HG02970 (cell line): ENCODE measurements around the gene NPRL2.

ENCODE experiments used
- ATAC-seq: cut with Tn5 transposase; IDR thresholded peaks from one replicate; pipeline ENCODE4 v1.9.1; 2021; ENCODE audit warnings: mild to moderate bottlenecking, moderate library complexity, moderate number of reproducible peaks; ENCODE audit not compliant: unreplicated experiment, low FRiP score

The NPRL2 gene

GRCh38 chr3:50350527-50351322 lies at the start of gene NPRL2, which contains the start of gene CYB561D2:
Gene NPRL2, minus strand, starts transcription at chr3:50350775. Its CDS starts 123 bp downstream, at chr3:50350652.
Gene CYB561D2, plus strand, starts transcription at chr3:50350862. Its CDS starts 572 bp downstream, at chr3:50351434.
- peak; percentile 79 for ATAC-seq

DNA sequence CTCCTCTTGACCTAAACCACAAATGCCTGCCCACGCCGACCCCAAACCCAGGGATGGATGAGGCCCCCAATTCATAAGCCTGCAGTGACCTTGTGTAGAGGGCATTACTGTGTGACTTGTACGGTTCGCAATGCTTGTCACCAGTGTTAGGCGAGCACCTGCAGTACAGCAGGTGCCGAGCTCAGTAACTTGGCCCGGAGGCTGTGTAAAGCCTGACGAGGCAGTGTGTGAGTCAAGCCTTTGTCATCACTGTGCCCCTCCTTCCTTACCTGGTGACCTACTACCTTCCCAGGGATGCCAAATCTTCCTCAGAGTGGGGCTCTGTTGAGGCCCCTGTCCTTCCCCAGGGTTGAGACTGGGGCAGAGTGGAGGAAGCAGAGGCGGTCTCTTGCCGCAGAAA lies 45.9 kb upstream of the NPRL2 start:
- ATAC-seq, result no peak

DNA sequence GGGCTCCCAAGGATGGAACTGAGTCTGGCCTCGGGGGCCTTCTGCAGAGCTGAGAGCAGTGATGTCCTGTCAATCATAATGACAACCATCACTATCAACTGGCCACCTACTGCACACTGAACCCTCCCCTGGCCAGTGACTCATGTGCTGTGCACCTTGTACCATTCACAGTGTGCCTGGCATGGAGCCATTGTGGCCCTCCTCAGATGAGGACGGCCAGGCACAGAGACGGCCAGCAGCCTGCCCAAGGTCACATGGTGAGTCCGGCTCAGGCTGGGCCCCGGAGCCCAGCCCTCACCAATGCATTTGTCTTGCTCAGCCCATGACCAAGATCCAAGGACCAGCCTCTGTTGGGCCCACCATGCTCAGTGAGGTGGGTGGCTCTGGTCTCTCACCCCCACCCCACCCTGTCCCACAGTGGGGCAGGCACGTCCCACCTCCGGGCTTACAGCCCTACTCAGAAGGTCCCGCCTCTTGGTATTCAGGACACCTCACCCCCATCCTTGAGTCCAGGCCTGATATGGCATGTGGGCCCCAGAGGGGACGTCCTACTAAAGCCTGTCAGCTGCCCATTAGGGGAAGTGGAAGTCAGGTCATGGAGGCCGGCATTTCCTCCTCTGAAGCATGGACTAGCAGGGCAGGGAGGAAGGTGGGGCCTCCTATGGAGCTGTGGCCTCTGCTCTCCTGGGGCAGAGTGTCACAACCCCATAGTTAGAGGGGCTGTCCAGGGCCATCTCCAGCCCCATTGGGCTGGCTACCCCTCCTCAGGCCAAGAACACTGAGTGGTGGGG lies 44.7 kb upstream of the NPRL2 start:
- ATAC-seq, result no peak

- ATAC-seq, result no peak
Observed at GRCh38 chr3:50393061-50393460, 42.5 kb upstream of the NPRL2 start.

- no peak for ATAC-seq
Observed at GRCh38 chr3:50392101-50392715, 41.6 kb upstream of the NPRL2 start.

DNA sequence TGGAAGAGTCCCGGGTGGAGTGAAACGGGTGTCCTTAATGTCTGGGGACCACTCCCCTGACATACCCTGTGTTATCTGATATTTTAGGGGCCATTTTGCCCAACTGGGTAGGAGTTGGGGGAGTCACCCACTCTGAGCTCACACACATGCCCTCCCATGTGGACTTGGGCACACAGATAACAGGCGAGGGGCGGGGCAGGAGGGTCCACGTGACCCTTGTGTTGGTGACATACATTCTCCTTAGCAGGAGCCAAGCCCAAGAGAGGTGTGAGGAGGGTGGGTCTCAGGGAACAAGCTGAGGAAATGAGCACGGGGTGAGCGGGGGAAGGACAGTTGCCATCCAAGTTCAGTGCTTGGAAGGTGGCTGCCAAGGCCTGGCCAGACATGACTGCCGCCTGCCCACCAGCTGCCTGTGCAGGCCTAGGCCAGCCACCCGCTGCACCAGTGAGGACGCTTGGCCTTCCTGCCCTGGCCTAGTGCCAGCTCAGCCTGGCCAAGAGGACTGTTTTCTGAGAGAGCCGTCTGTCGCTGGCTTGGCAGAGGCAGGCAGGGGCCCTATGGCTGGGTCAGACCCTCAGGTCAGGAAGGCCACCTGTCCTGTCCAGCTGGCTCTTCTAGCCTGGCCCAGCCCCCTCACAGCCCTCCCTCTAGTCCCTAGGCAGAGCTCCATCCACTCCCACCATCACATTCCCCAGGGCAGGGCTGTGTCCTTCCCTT lies 40.1 kb upstream of the NPRL2 start:
- no peak for ATAC-seq

- ATAC-seq, result no peak
Observed at GRCh38 chr3:50389414-50389767, 38.8 kb upstream of the NPRL2 start.

DNA sequence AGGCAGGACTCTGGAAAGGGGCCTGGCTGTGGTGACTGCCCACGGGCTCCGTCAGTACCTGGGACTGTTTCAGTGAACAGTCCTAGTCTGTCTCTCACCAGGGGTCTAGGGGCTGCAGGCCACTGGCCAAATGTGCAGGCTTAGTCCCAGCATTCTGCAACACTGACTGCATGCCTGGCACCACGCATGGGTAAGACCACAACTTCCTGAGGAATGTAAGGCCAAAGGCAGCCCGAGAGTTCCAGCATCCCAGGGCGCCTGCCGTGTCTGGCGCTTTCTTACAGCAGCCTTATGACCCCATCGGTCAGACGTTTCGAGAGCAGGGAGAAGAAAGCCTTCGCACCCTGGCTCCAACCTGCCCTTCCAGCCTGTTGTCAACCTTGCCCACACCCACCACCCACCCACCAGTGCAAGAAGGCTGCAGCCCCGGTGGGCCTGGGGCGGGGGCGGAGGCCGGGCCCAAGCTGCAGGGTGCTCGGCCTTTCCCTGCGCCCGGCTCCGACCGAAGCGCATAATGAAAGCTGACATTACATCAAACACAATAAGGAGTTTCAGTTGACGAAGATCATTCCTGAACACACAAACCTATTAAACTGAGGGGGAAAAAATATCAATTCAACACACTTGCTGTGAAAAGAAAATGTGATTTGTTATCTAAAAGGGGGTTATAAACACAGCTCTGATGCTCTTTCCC lies 38.3 kb upstream of the NPRL2 start:
- ATAC-seq, result no peak

- no peak for ATAC-seq
Observed at GRCh38 chr3:50388016-50388719, 37.6 kb upstream of the NPRL2 start.

GRCh38 chr3:50385754-50386153 lies 35.2 kb upstream of the NPRL2 start:
- ATAC-seq, result no peak

DNA sequence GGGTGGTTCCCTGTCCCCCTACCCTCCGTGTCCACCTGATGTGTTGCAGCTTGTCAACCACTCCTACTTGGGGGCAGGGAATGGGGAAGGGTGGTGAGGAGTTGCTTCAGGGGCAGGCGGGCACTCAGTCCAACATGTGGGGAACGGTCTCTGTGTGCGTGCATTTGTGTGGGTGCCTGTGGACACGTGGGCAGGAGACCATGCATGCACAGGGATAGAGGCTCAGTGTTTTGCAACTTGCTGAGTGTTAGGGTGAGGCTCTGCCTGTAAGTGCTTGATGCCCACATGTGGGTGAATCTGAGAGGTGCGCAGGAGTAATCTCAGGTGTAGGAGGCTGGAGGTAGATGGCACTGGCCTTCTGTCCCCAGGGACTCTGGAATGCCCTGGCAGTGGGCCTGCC lies 33.2 kb upstream of the NPRL2 start:
- no peak for ATAC-seq

GRCh38 chr3:50382722-50383121 lies 32.1 kb upstream of the NPRL2 start:
- ATAC-seq, result no peak

DNA sequence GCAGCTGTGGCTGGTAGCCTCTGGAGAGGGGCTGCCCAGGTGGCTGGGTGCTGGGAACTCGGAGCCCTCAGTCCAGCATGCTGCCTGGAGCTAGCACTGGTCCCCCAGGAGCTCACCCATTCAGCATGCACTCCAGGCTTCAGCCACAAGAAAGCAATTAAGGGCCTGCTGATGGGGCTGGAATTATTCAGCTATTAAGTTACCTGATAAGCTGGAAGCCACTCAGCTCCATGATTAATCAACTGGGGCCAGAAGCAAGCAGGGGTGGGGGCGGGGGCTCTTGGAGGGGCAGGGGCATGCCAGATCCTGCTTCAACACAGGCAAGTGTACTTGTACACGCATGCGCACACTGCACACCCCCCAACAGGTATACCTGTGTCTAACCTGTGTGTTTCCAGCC lies 30.8 kb upstream of the NPRL2 start:
- ATAC-seq, result no peak

DNA sequence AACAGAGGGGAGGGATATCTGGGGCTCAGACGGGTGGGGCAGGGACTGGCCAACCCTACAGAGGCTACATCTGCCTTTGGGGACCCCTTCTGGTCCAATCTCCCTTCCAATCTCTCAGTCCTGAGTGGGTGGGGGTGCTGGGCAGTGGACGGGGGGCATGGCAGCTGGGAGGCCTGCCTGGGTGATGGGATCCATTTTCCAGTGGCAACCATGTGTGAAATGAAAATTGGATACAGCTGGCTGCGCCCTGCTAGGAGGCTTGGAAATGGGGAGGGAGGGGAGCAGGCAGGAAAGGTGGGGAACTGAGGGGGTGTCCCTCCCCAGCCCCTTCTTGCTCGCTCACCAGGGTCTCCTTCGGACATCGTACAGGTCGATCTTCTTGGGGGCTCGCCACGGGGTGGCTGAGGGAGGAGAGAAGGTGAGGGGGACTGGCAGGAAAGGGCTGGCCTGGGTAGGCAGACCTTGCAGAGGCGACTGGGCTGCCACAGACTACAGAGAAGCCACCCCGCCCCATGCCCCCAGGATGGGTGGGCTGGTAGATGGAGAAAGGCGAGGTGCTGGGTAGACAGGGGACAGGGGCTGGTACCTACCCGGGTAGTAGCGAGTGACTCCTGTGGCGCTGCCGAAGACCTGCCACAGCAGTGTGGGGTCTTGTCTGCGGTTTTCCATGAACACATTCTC lies 30.0 kb upstream of the NPRL2 start:
- no peak for ATAC-seq

- ATAC-seq, result no peak
Observed at GRCh38 chr3:50378757-50379156, 28.2 kb upstream of the NPRL2 start.

DNA sequence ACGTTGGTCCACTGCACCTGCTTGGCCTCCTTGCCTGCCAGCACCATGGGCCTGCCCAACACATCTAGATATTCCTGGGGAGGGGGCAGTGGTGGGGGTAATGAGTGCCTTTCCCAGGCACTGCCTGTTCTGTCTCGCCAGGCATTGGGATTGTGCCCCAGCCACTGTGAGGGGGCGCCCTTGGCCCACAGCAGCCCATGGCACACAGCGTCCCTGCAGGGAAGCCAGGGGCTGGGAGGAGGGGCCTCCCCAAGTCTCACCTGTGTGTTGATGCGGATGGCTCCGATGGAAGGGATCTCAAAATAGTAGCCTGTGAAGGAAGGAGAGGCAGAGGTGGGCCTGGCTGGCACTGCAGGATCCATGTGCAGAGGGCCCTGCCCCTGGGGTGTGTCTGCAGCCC lies 27.4 kb upstream of the NPRL2 start:
- no peak for ATAC-seq

GRCh38 chr3:50375258-50375931 lies 24.8 kb upstream of the NPRL2 start:
- ATAC-seq, result no peak
